Suppressor macrophage treated with lipopolysaccharide for 4 hours (primary cell): ENCODE results near the gene ITGB2.
A peak's percentile ranks its signal among the peaks of the same experiment; 100 is the strongest.
"Not testable (repeated sequence)": the region's sequence is repeated elsewhere in the genome, so short reads cannot be mapped to it uniquely, and the experiment has no call there.

Experiments
- DNase-seq: peaks from one replicate; pipeline ENCODE4 v3.0.0-alpha.2; 2020

The ITGB2 gene

GRCh38 chr21:44880405-44881197 lies 40.1 kb downstream of the ITGB2 start:
- peak; percentile 96 for DNase-seq

GRCh38 chr21:44879238-44879637 lies 41.5 kb downstream of the ITGB2 start:
- not testable (repeated sequence) for DNase-seq

- peak; percentile 89 for DNase-seq
These were observed 42.4 kb downstream of the ITGB2 start for GRCh38 chr21:44878053-44878982.

- no peak for DNase-seq
These were observed 43.7 kb downstream of the ITGB2 start for GRCh38 chr21:44876849-44877575.

- peak; percentile 65 for DNase-seq
These were observed 45.4 kb downstream of the ITGB2 start for GRCh38 chr21:44875316-44875700.

GRCh38 chr21:44874497-44875315 lies 46.0 kb downstream of the ITGB2 start:
- peak; percentile 80 for DNase-seq

GRCh38 chr21:44874240-44874496 lies 46.5 kb downstream of the ITGB2 start:
- no peak for DNase-seq

- peak; percentile 100 for DNase-seq
These were observed 47.1 kb downstream of the ITGB2 start, which contains the start of gene PTTG1IP for GRCh38 chr21:44873356-44874239. Gene PTTG1IP (minus strand): TSS chr21:44873690. CDS start chr21:44873616, 74 bp downstream.

GRCh38 chr21:44872649-44873355 lies 47.9 kb downstream of the ITGB2 start:
- peak; percentile 60 for DNase-seq

- DNase-seq, result no peak
These were observed 48.4 kb downstream of the ITGB2 start for GRCh38 chr21:44872323-44872648.

- DNase-seq, result peak; percentile 84
These were observed 49.0 kb downstream of the ITGB2 start for GRCh38 chr21:44871576-44872269.

- no peak for DNase-seq
These were observed 49.8 kb downstream of the ITGB2 start for GRCh38 chr21:44870748-44871495.

- peak; percentile 56 for DNase-seq
These were observed 50.6 kb downstream of the ITGB2 start for GRCh38 chr21:44869781-44870747.

- DNase-seq, result no peak
These were observed 52.0 kb downstream of the ITGB2 start for GRCh38 chr21:44868707-44869106.

- DNase-seq, result peak; percentile 33
These were observed 52.5 kb downstream of the ITGB2 start for GRCh38 chr21:44867999-44868700.

- DNase-seq, result no peak
These were observed 53.2 kb downstream of the ITGB2 start for GRCh38 chr21:44867464-44867863.

GRCh38 chr21:44866780-44867179 lies 53.9 kb downstream of the ITGB2 start:
- no peak for DNase-seq
